Measurements from ENCODE around the gene CREB5. TPM values are rescaled to one million over a fixed set of nuclear protein-coding genes. Genes with fewer than 3 reads are reported as not detected.

The CREB5 gene
- total RNA-seq, 4 donors from 2014 or later, result 7.8 to 29.9 (median 12.9) TPM

GRCh38 chr7:28497009-28497408, 84.7 kb downstream of the CREB5 start:
- ATAC-seq, result no peak
- no peak overlapping the region for H3K27ac ChIP-seq
- TF ChIP-seq POLR2AphosphoS5 (IDR thresholded peaks at IDR 0.05) (no peak), EP300 (IDR thresholded peaks at IDR 0.05) (no peak), POLR2A (IDR thresholded peaks at IDR 0.05) (no peak)
- TF ChIP-seq, protein P1, sequence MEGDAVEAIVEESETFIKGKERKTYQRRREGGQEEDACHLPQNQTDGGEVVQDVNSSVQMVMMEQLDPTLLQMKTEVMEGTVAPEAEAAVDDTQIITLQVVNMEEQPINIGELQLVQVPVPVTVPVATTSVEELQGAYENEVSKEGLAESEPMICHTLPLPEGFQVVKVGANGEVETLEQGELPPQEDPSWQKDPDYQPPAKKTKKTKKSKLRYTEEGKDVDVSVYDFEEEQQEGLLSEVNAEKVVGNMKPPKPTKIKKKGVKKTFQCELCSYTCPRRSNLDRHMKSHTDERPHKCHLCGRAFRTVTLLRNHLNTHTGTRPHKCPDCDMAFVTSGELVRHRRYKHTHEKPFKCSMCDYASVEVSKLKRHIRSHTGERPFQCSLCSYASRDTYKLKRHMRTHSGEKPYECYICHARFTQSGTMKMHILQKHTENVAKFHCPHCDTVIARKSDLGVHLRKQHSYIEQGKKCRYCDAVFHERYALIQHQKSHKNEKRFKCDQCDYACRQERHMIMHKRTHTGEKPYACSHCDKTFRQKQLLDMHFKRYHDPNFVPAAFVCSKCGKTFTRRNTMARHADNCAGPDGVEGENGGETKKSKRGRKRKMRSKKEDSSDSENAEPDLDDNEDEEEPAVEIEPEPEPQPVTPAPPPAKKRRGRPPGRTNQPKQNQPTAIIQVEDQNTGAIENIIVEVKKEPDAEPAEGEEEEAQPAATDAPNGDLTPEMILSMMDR (IDR thresholded peaks at IDR 0.05), result no peak

DNA sequence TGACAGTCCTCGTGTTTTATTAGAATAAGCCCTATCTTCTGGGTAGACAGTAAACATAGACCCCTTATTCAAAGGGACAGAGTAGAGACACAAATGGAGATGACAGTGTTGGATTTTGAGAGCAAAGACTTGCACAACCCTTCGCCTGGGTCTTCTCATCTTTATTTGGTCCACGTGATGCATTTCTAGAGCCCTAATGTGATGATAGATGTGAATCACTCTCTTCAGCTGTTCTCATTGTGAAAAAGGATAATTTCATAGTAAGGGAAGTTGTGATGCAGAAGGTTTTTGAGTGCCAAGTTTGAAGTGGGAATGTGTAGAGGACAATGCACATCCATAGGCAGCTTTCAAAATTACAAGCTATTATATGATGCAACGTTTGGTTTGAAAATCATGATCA, 86.3 kb downstream of the CREB5 start:
- WGBS, 2 donors (ENCODE audit: low coverage in 1 of 2), result 84 to 92% methylated on average over 3 to 4 of the region's 4 CpGs
- Histone ChIP-seq H3K4me1 (no peaks in the 10 kb centered on the region), H3K27ac (no peak overlapping the region), H3K9me3 (no peaks in the 10 kb centered on the region), H3K4me3 (no peak overlapping the region), H3K27me3 (no peaks in the 10 kb centered on the region), H3K36me3 (no peaks in the 10 kb centered on the region)
- no peak for ATAC-seq
- TF ChIP-seq EP300 (IDR thresholded peaks at IDR 0.05) (no peak), POLR2A (IDR thresholded peaks at IDR 0.05) (no peak), POLR2AphosphoS5 (IDR thresholded peaks at IDR 0.05) (no peak)
- TF ChIP-seq, protein P1 (IDR thresholded peaks at IDR 0.05), result no peak

More at GRCh38 chr7:28497009-28497408, 84.7 kb downstream of the CREB5 start:
- WGBS, 2 donors (ENCODE audit: low coverage in 1 of 2), result 79 to 83% methylated on average over 2 of the region's 2 CpGs
- H3K4me1 ChIP-seq, result no peaks in the 10 kb centered on the region
- no peaks in the 10 kb centered on the region for H3K9me3 ChIP-seq
- H3K27me3 ChIP-seq, result no peaks in the 10 kb centered on the region
- no peaks in the 10 kb centered on the region for H3K36me3 ChIP-seq
- no peak overlapping the region for H3K4me3 ChIP-seq

- TF ChIP-seq POLR2A (IDR thresholded peaks at IDR 0.05) (no peak), EP300 (IDR thresholded peaks at IDR 0.05) (no peak), POLR2AphosphoS5 (IDR thresholded peaks at IDR 0.05) (no peak)
- TF ChIP-seq, protein P1 (IDR thresholded peaks at IDR 0.05), result no peak
These were observed 87.8 kb downstream of the CREB5 start for GRCh38 chr7:28500138-28500537.

DNA sequence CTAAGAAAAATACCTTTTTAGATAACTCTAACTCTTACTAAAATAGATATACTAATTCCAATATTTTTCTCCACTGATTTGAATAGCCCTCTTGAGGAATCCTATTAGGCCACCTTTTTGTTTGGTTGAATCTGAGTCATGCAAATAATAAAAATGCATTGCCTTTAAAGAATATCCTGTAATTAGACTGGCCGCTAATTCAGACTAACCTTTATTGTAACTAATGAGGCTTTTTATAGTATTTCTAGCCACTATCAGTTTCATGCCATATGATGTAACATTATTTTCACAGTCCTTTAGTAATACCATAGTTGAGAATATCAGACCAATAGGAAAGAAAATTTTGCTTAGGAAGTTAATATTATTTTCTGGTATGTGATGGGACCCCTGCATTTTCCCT, 90.1 kb downstream of the CREB5 start:
- no peak for ATAC-seq
- no peaks in the 10 kb centered on the region for H3K36me3 ChIP-seq
- no peak for TF ChIP-seq POLR2AphosphoS5 (IDR thresholded peaks at IDR 0.05)
- TF ChIP-seq, protein P1 (IDR thresholded peaks at IDR 0.05), result no peak
- no peak for TF ChIP-seq POLR2A (IDR thresholded peaks at IDR 0.05)
- no peak for TF ChIP-seq EP300 (IDR thresholded peaks at IDR 0.05)
- no peaks in the 10 kb centered on the region for H3K27me3 ChIP-seq
- no peaks in the 10 kb centered on the region for H3K9me3 ChIP-seq
- H3K4me3 ChIP-seq, result no peak overlapping the region
- 93 to 100% methylated on average over 1 of the region's 1 CpG for WGBS, 2 donors (ENCODE audit: low coverage in 1 of 2)
- no peaks in the 10 kb centered on the region for H3K4me1 ChIP-seq
- H3K27ac ChIP-seq, result no peak overlapping the region

More at GRCh38 chr7:28500138-28500537, 87.8 kb downstream of the CREB5 start:
- Histone ChIP-seq H3K4me1 (no peaks in the 10 kb centered on the region), H3K27me3 (no peaks in the 10 kb centered on the region), H3K4me3 (no peak overlapping the region), H3K27ac (no peak overlapping the region), H3K9me3 (no peaks in the 10 kb centered on the region), H3K36me3 (no peaks in the 10 kb centered on the region)
- ATAC-seq, result no peak
- 66 to 90% methylated on average over 4 to 5 of the region's 5 CpGs for WGBS, 2 donors (ENCODE audit: low coverage in 1 of 2)

GRCh38 chr7:28503396-28503795, 91.1 kb downstream of the CREB5 start:
- no peak overlapping the region for H3K27ac ChIP-seq
- no peaks in the 10 kb centered on the region for H3K36me3 ChIP-seq
- ATAC-seq, result no peak
- WGBS, 2 donors (ENCODE audit: low coverage in 1 of 2), result 100% methylated on average over 3 of the region's 3 CpGs; no CpG with 5 or more reads in 1 of the 2 donors
- TF ChIP-seq, protein P1 (IDR thresholded peaks at IDR 0.05), result no peak
- TF ChIP-seq POLR2AphosphoS5 (IDR thresholded peaks at IDR 0.05) (no peak), EP300 (IDR thresholded peaks at IDR 0.05) (no peak), POLR2A (IDR thresholded peaks at IDR 0.05) (no peak)
- H3K4me1 ChIP-seq, result no peaks in the 10 kb centered on the region
- H3K27me3 ChIP-seq, result no peaks in the 10 kb centered on the region
- H3K9me3 ChIP-seq, result no peaks in the 10 kb centered on the region
- H3K4me3 ChIP-seq, result no peak overlapping the region
